Body of pancreas (tissue), 4 donors: ENCODE measurements around the gene CREB5. TPM values are rescaled to one million over a fixed set of nuclear protein-coding genes. Genes with fewer than 3 reads are reported as not detected.

ENCODE experiments used
- ATAC-seq: fragments of 150-250 bp; one replicate; pipeline ENCODE4 v1.9.1; 2016
- DNase-seq, 4 donors: peaks; one replicate each; pipeline ENCODE4 v3.0.0-alpha.2; 2019
- H3K27ac ChIP-seq, 4 donors: fragments of 200-600 bp; sonication (generic); 1 replicate in 3 of 4; 2 replicates in 1 of 4; pipeline versions ENCODE4 v1.5.1 to v1.6.1; 2016 to 2019; ENCODE audit warnings: mild to moderate bottlenecking in 1 of 4, mixed read lengths in 1 of 4, moderate library complexity in 1 of 4
- H3K27me3 ChIP-seq, 2 donors: fragments of 200-600 bp; sonication (generic); one replicate each; pipeline ENCODE4 v1.6.0; 2016; ENCODE audit warnings: mild to moderate bottlenecking in 1 of 2
- H3K36me3 ChIP-seq, 2 donors: fragments of 200-600 bp; sonication (generic); replicated peaks in 1 of 2; 2 replicates each; pipeline ENCODE4 v1.5.1; 2016; ENCODE audit warnings: low read depth in 2 of 2; ENCODE audit not compliant: insufficient read depth in 1 of 2
- H3K4me1 ChIP-seq: fragments of 200-600 bp; sonication (generic); one replicate; pipeline ENCODE4 v1.6.0; 2016
- H3K4me3 ChIP-seq, 2 donors: fragments of 200-600 bp; sonication (generic); 1 replicate in 1 of 2; 2 replicates in 1 of 2; pipeline ENCODE4 v1.5.1; 2016 to 2019
- H3K9me3 ChIP-seq, 3 donors: fragments of 200-600 bp; sonication (generic); 1 replicate in 2 of 3; 2 replicates in 1 of 3; pipeline ENCODE4 v1.5.1; 2016
- POLR2A ChIP-seq, 3 donors: fragments of 450-650 bp; IDR thresholded peaks; one replicate each; pipeline ENCODE4 v1.6.1; 2016; ENCODE audit warnings: antibody characterized with exemption in 3 of 3, mild to moderate bottlenecking in 2 of 3
- WGBS, 2 donors: methylation state at CpG; one replicate each; pipeline ENCODE4 v1.1.5; 2017; 5-methylcytosine and 5-hydroxymethylcytosine counted together
- intact Hi-C: fragments of 100-400 bp; cut with DNase I; formaldehyde crosslinking; loops from one replicate; pipeline ENCODE4 v1.15.1; 2023
- total RNA-seq, 2 donors: library from RNA; depleted of rRNA; stranded (reverse); fragments of >200 nt; gene quantifications; one replicate each; pipeline ENCODE4 v1.1.0, GENCODE V29; 2016
- TF ChIP-seq, protein P1 (sequence below), 7 experiments: fragments of 450-650 bp in 4 of 7; fragments of 200-600 bp in 3 of 7; sonication (generic) in 3 of 7; IDR thresholded peaks; one replicate each; pipeline ENCODE4 v1.5.1; 2016 to 2019; ENCODE audit warnings: antibody characterized with exemption in 7 of 7

Gene CREB5
- total RNA-seq, 2 donors from 2014 or later: 10.4 to 25.7 TPM

DNA sequence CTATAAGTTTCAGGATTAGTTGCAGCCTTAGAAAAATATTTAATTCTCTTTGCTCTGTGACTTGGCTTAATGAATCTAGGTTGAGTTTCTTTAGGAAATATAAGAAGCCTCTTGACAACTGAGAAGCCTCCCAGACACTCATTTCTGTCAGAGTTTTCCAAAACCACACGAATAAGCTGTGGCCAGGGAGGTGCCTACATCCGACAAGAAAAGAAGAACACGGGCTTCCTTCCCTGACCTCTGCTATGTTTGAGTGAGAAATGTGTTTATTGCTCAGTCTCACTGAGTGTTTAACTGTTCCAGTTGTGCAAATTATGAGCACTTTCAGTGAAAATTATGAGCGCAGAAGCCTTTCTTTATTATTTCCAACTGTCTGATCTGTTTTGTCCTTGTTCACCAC lies 440.8 kb downstream of the CREB5 start:
- DNase-seq: no peak
- Histone ChIP-seq H3K4me3 (no peak overlapping the region), H3K9me3 (no peaks in the 10 kb centered on the region), H3K36me3 (no peaks in the 10 kb centered on the region), H3K4me1 (peaks cover 22% of the 10 kb centered on the region), H3K27ac (no peak overlapping the region), H3K27me3 (peaks cover 0 to 3% of the 10 kb centered on the region in 2 donors)
- TF ChIP-seq POLR2A (IDR thresholded peaks at IDR 0.05): no peak
- TF ChIP-seq, protein P1, sequence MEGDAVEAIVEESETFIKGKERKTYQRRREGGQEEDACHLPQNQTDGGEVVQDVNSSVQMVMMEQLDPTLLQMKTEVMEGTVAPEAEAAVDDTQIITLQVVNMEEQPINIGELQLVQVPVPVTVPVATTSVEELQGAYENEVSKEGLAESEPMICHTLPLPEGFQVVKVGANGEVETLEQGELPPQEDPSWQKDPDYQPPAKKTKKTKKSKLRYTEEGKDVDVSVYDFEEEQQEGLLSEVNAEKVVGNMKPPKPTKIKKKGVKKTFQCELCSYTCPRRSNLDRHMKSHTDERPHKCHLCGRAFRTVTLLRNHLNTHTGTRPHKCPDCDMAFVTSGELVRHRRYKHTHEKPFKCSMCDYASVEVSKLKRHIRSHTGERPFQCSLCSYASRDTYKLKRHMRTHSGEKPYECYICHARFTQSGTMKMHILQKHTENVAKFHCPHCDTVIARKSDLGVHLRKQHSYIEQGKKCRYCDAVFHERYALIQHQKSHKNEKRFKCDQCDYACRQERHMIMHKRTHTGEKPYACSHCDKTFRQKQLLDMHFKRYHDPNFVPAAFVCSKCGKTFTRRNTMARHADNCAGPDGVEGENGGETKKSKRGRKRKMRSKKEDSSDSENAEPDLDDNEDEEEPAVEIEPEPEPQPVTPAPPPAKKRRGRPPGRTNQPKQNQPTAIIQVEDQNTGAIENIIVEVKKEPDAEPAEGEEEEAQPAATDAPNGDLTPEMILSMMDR (IDR thresholded peaks at IDR 0.05): no peak
- intact Hi-C loops: loop anchor here (5.0 kb wide), 1 partner anchor 461 kb away; no protein-coding TSS in a partner anchor
- ATAC-seq: no peak
- WGBS, 2 donors: 43 to 52% methylated on average over 4 of the region's 4 CpGs

DNA sequence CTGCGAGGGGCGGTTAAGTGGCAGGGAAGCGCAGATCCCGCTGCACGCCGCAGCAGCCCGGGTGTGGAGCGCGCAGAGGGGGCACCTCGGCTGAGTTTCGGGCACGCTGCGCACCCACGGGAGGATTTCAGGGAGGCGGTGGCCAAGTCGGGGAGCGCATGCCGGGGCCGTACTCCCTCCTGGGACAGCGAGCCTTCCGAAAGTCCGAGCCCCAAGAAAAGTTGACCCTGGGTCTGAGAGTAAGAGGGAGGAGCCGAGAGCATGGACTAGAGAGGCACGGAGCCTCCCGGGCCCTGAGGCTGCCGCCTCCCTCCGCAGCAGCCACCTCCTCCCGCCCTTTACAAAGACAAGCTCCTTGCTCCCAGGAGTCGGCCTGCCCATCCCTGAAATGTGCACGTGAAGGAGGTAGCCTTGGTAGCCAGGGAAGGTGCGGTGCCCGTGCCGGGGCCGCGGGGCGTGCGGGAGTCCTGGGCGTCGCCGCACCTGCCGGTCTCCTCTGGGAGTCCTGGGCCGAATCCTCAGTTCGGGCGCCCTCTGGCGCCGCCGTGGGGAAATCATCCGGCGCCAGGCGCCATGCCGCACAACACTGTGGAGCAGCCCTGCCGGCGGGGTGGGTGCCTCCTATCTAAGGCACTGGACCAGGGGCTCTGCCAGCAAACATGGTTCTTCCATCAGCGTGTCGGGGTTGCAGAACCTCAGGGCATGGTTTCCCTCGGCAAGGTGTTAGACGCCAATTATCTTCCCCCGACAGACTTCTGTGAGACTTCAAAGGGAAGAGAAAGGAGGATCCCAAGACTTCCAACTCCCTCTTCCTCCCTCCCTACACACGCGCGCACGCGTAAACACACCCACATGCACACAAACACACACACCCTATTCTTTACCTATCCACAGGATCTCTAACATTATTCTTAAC lies 441.8 kb downstream of the CREB5 start:
- Histone ChIP-seq H3K27me3 (peaks cover 0 to 3% of the 10 kb centered on the region in 2 donors), H3K36me3 (no peaks in the 10 kb centered on the region), H3K9me3 (no peaks in the 10 kb centered on the region), H3K4me3 (peak overlapping the region in 1 of 2 donors; percentile 15), H3K4me1 (peaks cover 22% of the 10 kb centered on the region), H3K27ac (peak overlapping the region in 3 of 4 donors; percentile 3 to 33 (median 31))
- TF ChIP-seq, protein P1 (IDR thresholded peaks at IDR 0.05): peak; percentile 81 to 94 (median 89)
- TF ChIP-seq POLR2A (IDR thresholded peaks at IDR 0.05): peak in 2 of 3 donors; percentile 22 to 37
- ATAC-seq (peak; percentile 90), DNase-seq (peak; percentile 79 to 83 (median 80))
- intact Hi-C loops: loop anchor here (5.0 kb wide), 1 partner anchor 462 kb away; no protein-coding TSS in a partner anchor
- WGBS, 2 donors: 6 to 10% methylated on average over 43 to 63 of the region's 63 CpGs

DNA sequence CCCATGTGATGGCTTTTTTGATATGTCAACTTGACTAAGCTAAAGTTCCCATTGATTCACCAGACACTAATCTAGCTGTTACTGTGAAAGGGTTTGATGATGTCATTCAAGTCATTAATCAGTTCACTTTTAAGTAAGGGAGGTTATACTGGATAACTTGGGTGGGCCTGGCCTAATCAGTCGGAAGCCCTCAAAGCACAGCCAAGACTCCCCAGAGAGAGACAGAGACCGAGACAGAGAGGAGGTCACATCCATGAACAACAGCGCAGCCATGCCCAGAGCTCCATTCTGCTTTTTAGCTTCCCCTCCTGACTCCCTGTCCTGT lies 442.4 kb downstream of the CREB5 start:
- no peak for DNase-seq
- H3K36me3 ChIP-seq: no peaks in the 10 kb centered on the region
- no peak overlapping the region for H3K4me3 ChIP-seq
- no peak for ATAC-seq
- no peak overlapping the region for H3K27ac ChIP-seq
- peaks cover 0 to 3% of the 10 kb centered on the region in 2 donors for H3K27me3 ChIP-seq
- H3K4me1 ChIP-seq: peaks cover 22% of the 10 kb centered on the region
- H3K9me3 ChIP-seq: no peaks in the 10 kb centered on the region
- TF ChIP-seq, protein P1 (IDR thresholded peaks at IDR 0.05): no peak
- TF ChIP-seq POLR2A (IDR thresholded peaks at IDR 0.05): no peak
- WGBS, 2 donors: 86 to 93% methylated on average over 3 of the region's 3 CpGs
- intact Hi-C loops: loop anchor here (5.0 kb wide), 1 partner anchor 462 kb away; no protein-coding TSS in a partner anchor

DNA sequence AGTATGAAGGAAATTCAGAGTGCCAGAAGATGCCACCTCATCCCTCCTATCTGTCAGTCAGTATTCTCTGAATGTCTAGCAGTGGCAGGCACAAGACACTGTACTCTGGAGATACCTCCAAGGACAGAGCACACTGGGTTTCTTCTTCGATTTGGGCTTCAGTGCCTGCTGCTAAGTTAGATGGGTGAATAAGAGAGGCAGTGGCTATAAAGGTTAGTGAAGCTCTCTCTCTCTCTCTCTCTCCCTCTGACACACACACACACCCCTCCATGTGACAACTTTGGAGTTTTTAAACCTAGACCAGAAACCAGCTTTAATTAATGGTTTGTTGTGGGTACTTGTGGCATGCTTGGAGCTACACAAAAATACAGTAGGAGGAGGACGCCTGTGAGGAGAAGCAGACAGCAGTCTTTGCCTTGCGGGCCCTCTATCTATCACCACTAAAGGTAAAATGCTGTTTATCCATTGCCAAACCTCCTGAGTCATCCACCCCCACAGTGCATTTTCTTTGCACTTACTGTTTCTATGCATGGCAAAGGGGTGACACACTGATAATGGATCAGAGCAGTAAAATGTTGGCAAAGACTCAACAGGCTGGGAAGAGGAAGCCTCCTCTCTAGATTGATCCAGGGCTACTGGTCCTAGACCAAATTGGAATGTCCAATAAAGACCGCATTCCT lies 443.4 kb downstream of the CREB5 start:
- Histone ChIP-seq H3K27ac (peak overlapping the region in 2 of 4 donors; percentile 31 to 60), H3K9me3 (no peaks in the 10 kb centered on the region), H3K4me3 (no peak overlapping the region), H3K4me1 (peaks cover 22% of the 10 kb centered on the region), H3K36me3 (no peaks in the 10 kb centered on the region), H3K27me3 (peaks cover 0 to 3% of the 10 kb centered on the region in 2 donors)
- 50 to 62% methylated on average over 4 of the region's 4 CpGs for WGBS, 2 donors
- peak in 3 of 4 donors; percentile 16 to 39 (median 17) for DNase-seq
- TF ChIP-seq POLR2A (IDR thresholded peaks at IDR 0.05): no peak
- TF ChIP-seq, protein P1 (IDR thresholded peaks at IDR 0.05): no peak
- intact Hi-C loops: no loop called here
- ATAC-seq: peak; percentile 42
